HPDE6-E6E7 (cell line): Measurements from ENCODE around the gene A4GNT.
"Not testable (repeated sequence)": the region's sequence is repeated elsewhere in the genome, so short reads cannot be mapped to it uniquely, and the experiment has no call there.

Experiments used
- DNase-seq: peaks from one replicate; pipeline ENCODE4 v3.0.0; 2011; ENCODE audit warnings: missing footprints; ENCODE audit errors: extremely low spot score

A4GNT gene

DNA sequence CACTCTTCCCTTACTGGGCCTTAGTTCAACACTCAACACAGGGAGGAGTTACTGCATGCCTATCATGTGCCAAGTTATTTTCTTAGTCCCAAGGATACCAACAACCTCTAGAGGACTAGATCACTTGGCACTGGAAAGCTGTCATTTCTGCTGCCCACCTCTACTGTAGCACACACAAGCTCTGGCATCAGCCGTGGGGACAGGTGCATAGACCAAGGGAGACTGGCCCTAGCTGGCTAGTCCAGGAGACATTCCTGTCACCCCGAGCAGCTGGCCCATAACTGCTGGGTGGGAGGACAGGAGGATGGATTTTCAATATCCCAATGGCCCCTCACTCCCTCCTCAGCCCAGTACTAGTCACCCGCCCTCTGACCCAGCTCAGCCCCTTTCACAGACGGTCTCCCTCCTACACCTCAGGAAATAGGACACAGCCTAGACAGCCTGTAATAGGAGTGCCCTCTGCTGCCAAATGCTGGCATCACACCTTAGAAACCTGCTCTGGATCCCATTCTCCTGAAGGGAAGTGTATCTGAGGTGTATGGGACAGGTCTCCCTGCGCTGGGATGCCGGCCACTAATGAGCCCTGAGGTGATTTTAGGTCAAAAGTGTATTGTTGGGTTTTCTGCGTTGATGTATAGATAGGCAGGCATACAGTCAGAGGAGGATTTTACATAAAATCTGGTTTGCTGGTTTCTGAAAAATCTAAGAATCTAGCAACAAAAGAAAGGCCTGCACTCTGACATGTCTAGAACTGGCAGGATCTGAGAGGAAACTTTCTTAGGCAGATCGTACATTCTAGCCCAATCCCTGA is 13.4 kb downstream of the A4GNT start:
- DNase-seq, result peak; percentile 77

DNA sequence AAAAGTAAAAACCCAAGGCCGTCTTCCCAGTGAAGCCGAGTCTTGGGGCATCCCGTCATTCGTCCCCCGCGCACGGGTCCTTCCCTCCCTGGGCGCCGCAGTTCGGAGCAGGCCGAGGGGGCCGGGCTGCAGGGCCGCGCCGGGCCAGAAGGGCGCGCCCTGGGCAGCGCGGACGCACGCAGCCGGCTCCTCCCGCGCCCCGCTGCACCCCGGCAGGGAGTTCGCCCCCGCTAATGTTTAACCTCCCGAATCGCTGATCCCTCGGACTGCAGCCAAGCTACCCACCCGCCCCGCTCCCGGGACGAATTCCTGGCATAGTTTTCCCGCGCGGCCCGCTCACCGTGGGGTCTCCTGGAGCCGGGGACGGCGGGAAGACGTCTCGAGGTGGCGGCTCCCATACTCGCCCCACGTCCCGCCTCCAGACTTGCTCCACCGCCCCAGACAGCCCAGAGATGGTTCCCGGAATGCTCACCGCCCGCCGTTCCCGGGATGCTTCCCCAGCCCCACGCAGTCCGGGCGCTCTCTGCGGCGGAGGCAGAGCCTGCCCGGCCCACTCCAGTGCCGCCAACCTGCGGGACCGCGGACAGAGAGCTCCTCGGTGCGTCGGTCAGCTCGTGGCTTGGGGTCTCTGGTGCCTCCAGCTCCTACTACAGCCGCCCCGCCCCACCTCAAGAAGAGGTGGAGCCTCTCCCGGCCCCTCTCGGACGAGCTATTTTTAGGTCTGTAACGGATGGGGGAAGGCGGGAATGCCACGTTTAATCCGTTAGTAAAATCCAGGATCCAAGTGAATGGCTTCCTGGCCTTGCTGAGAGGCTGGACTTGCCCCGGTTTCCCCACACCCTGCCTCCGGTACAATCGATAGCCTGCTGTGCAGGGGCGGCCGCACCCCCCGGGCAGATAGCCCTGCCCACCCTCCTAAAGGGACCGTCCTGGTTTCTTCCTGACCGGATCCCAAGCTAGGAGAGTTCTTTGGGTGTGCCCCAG is 16.9 kb downstream of the A4GNT start, which contains the start of gene DZIP1L:
DZIP1L (minus strand) TSS at position 621 of the 984 bp plus-strand sequence. CDS start 11,637 bp downstream, outside the sequence.
- peak; percentile 49 for DNase-seq

DNA sequence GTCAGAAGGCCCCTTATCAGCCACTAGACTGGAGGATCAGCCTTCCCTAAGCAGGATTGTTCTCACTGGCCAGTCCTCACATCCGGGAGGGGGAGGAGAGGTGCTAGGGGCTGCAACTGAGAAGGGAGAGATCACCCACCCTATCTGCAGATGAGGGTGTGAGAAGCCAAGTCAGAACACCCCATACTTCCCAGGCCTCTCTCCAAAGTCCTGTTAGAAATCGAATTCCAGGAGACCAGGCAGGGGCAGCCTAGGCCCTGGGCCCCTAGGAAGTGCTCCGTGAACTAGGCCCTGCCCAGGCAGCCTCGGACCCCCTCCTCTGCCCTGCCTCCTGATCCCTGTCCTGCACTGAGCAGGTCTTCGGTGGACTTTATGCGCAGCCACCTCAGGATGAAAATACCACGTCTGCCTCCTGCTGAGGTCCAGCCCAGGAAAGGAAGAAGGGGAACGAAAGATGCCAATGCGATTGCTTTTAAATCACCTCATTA is 17.7 kb downstream of the A4GNT start:
- no peak for DNase-seq

DNA sequence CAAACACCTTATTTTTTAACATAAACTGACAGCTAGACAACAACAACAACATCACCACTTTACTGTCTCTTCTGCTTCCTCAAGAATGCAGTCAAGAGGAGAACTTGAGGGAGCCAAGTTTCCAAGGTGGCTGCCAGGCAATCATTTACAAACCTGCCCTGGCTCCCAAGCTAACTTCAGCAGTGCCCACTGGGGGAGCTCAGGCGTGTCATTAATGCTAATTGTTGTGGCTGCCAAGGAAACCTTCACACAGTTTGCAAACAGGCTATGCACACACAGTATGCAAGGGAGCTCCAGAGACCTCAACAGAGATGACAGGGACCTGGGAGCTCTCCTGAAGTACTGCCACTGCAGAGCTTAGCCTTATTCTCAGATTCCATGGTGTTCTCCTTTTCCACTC is 18.9 kb downstream of the A4GNT start:
- DNase-seq, result no peak

DNA sequence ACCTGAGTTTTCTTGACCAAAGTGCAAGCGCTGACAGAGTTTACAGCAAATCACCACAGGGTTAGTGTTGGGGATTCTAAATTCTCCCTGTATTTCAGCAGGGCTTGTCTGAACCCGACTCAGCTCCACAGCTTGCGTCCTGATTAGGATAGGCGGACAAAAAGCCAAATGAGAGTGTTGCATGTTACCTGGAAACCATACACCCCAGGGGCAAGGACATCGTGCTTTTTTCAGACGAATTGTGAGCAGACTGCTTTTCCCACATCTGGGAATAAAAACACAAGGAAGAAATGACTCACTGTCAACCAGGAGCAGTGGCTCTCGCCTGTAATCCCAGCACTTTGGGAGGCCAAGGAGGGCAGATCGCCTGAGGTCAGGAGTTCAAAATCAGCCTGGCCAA is 19.8 kb downstream of the A4GNT start:
- DNase-seq, result no peak

DNA sequence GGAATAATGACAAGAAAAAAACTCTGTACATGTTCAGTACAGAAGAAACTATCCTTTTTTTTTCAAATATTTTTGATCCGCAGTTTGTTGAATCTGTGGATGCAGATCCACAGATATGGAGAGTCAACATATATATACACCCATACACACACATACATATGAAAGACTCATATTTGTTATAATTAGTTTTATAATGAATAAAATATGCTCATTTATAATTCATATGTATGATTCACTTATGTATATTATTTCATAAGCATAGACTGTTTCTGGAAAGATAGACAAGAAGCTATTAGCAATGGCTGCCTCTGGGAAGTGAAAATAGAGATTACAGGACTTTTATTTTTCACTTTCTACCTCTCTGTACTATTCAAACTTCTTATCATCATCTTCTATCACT is 26.6 kb downstream of the A4GNT start:
- DNase-seq, result no peak

DNA sequence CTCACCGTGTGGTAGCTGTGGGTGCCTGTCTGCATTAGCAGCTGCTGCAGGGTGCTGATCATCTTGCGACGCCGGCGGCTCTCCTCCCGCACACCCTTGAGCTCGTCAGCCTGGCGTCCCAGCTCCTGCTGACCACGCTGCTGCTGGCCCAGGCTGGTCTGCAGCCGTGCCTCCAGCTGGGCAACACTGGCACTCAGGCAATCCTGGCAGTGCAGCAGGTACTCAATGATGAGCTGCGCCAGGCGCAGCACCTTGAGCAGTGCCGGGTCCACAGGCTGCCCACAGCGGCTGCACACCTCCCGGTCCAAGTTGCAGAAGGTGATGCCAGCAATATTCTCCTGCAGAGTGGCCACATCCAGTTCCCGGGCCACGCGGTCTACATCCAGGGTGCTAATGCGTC is 28.7 kb downstream of the A4GNT start:
- no peak for DNase-seq

DNA sequence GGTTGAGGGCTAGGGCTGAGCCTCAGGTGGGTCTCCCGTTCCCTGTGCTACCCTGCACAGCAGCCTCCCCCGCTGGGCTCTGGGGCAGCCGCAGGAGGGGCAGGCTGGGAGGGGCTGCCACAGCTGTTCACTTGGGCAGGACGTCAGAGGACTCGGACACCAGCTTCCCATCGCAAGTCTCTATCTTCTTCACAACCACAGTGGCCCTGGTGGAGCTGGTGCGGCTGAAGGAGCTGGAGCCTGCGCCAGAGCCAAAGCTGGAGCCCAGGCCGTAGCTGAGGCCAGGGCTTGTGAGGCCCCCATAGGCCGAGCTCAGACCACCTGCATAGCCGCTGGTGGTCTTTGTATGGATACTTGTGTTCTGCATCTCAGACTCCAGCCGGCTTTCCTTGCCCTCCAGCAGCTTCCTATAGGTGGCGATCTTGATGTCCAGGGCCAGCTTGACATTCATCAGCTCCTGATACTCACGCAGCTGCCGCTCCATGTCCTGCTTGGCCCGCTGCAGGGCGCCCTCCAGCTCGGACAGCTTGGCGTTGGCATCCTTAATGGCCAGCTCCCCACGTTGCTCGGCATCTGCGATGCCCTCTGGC is 30.7 kb downstream of the A4GNT start:
- DNase-seq, result not testable (repeated sequence)

DNA sequence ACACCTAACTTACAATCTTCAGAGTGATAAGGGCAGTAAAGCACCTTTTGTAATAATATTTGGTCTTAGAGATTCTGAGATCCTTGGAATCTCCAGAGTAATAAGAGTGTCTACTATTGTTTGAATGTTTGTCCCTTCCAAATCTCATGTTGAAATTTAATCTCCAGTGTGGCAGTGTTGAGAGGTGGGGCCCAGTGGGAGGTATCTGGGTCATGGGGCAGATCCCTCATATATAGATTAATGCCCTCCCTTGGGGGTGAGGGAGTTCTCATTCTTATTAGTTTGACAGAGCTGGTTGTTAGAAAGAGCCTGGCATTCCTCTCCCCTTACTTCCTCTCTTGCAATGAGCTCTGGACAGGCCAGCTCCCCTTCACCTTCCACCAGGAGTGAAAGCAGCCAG is 32.8 kb downstream of the A4GNT start:
- no peak for DNase-seq

DNA sequence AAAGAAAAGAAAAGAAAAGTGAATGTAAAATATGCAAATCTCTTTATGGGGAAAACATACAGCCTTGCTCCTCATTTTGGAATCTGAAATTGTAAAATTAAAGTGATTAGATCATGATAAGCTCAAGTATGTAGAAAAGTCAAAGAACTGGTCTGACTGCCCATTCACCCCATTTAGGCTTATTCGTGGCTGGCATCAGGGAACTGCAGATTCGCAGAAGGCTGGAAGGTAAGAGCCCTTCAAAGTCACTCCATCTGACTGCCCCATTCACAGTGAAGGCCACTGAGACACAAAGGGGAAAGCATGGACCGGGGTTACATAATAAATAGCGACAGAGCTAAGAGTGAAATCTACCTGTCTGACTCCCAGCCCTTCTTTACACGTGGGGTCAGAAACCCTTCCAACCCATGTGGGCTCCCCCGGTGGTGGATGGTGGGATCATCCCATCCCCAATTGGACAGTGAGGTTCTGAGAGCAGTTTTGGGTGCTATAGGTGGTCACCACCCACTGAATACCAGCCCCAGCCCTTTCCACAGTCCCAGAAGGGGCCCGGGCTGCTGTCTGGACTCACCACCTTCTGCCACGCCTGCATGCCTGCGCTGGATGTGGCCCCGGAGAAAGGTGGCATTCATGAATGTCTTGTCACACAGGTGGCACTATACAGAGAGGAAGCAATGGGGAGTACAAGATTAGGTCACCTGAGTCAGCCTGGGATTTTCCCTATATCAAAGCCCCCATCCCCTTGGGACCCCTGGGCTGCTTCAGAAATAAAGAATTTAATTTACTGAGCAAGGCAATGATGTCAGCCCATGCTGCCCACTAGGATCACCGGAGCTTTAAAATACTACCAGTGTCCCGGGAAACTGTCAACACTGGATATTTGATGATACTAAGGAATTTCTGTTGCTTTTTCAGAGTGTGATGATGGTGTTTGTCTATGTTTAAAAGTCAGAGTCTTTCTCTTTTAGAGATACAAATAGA is 34.7 kb downstream of the A4GNT start:
- DNase-seq, result no peak

DNA sequence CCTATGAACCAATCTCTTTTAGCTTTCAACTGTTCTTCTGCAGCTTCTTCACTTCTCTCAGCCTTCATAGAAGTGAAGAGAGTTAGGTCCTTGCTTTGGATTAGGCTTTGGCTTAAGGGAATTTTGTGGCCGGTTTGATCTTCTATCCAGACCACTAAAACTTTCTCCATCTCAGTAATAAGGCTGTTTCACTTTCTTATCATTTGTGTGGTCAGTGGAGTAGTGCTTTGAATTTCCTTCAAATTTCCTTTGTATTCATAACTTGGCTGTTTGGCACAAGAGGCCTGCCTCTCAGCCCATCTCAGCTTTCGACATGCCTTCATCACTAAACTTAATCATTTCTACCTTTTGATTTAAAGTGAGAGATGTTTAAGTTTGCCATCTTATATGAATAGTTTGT is 38.5 kb downstream of the A4GNT start:
- no peak for DNase-seq

DNA sequence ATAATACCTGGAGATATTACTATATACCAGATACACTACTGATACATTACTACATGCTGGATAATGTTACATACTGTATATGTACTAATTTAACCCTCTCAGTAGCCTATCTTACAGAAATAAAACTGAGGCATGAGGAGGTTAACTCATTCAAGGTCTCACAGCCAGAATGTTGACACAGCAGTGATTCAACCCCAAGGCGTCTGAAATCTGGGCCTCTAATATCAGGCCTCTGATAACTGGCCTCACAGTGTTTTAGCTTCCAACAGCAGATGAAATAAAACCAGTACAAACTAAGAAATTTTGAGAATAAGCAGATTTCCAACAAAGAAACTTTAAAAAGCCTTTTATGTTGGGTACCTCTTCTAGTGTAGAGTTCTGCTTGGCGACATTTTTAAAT is 40.2 kb downstream of the A4GNT start:
- no peak for DNase-seq

DNA sequence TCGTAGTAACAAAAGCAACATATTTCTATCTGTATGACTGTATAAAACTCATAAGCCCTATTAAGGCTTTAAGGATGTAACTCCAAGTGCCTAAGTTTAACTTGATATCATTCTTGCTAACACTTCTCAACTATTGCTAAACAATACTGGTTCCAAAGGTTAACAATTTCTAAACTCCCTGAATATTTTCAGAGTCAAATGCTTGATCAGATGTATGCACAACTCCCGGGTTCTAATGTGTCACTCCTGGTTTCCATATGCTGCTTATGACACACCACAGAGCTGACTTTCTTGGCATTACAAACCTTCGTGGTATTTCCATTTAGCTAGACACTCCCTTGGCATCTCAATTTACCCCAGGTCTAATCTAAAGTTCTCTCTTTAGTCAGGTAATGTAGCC is 43.1 kb downstream of the A4GNT start:
- DNase-seq, result peak; percentile 53

DNA sequence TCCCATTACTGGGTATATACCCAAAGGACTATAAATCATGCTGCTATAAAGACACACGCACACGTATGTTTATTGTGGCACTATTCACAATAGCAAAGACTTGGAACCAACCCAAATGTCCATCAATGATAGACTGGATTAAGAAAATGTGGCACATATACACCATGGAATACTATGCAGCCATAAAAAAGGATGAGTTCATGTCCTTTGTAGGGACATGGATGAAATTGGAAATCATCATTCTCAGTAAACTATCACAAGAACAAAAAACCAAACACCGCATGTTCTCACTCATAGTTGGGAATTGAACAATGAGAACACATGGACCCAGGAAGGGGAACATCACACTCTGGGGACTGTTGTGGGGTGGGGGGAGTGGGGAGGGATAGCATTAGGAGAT is 46.4 kb downstream of the A4GNT start:
- not testable (repeated sequence) for DNase-seq

DNA sequence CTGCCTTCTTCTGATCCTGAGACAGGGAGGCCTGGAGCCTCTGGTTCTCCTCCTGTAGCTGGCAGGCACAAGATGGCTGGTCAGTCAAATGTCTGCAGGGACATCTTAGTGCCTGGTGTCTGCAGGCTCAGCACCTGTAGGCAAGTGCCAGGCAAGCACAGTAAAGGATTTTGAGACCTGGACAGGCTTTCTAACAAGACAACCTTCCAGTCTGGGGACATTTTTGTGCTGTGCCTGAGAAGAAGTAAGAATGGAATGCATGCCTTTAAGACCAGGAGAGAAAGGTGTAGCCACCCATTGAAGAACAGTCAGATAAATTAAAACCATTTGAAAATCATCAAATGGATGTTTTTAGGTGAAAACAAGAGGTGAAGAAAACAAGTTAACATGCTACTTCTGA is 48.0 kb downstream of the A4GNT start:
- no peak for DNase-seq

DNA sequence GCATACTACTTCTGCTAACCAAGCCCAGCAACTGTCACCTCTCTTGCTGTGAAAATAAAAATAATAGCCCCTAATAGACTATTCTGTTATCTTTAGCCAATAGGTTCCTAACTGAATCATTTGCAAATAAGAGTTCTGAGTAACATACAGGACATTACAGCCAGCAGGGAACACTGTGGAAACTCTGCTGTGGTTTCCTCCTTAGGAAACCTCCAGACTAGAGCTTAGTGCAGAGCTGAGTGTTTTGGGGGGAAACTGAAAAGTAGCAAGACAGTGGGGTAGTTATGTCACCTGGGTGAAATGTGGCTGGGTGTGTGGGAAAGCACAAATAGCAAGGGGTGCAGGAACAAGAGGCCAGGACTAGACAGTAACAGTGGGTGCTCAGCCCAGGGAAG is 49.2 kb downstream of the A4GNT start:
- DNase-seq, result no peak

DNA sequence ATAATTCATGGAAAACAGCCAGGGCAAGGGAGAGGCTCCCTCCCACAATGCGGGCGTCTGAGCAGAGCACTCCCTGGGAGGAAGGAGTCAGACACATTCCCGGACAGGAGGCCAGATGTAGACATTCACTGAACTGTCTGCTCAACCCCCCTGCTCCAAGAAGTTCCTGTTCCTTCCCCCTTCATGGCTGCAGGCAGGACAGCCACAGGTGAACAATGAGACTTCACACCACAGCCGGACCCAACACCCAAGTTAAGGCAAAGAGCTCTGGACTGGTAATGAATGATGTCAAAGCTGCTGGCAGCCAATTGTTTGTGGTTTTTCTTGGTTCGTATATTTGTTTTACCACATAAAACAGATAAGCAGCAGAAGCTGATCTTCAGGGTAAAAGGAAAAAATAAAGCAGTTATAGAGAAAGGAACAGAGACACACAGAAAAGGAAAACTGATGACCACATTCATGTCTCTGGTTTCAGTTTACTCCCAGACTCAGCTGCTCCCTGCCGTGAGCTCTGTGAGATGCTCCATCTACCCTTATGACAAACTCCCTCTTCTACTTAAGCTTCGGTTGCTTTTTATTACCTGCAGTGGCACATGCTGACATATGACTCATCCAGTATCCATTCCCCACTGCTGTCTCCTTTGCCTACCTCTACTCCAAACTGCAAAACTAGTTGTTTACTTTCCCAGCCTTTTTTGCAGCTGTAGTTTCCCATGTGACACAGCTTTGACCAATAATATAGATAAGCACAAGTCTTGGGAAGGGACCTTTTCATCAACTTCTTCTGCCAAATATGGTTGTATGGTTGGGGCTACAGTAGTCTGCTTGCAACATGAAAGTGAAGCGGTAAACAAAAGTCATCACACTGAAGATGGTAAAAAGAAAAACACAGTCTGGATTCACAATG is 49.9 kb downstream of the A4GNT start:
- peak; percentile 57 for DNase-seq

DNA sequence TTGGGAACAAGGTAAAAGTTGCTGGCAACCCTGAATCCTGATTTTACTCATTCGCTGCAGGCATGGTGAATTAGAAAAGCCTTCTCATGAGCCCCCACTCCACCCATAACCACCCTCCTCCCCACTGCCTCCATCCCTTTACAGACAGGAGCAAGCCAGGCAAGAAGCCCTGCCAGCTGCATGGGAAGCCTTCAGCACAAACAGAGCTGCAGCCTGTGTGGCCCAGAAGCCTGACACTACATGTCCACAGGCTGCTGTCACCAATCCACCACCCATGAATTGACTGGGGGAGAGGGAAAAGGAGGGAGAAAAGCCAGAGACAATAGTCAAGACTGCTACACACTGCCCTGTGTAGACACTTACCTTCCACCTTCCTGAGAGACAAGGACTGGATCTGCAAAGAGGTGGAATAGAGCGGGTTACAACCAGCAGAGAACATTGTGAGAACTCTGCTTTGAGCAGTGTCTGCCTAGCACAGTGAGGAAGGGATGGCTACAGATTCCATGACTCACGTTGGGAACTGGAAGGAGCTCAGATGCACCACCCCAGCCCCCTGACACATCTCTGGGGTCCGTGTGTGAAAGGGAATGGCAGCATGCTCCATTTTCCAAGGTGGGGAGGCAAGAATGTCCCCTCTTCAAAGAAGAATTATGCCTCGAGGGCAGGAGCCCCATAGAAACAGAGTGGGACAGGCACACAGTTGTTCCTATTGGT is 50.7 kb downstream of the A4GNT start:
- DNase-seq, result no peak

DNA sequence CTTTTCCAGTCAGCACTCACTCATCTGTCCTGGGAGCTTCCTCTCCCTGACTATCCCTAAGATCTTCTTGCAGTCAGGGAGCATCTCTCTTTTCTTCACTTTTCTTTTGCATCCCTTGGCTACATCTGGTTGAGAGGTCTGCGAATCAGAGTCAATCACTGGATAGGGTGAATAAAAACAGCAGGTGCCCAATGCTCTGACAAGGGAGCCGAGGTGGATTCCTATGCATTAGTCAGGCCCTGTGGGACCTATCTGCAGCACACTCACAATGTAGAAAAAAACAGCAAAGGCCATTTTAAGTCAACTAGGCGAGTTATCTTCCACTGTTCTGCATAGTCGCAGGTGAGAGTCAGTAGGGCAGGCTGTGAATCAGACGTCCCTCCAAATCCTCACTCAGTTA is 52.3 kb downstream of the A4GNT start:
- DNase-seq, result no peak
